Hepatocyte (in vitro differentiated cells): ENCODE results near the gene SAA4.

Experiments used
- EZH2 ChIP-seq: fragments of 200-600 bp; sonication (generic); IDR thresholded peaks from 2 replicates; pipeline ENCODE4 v1.6.1; 2016; ENCODE audit warnings: antibody characterized with exemption, mild to moderate bottlenecking, borderline replicate concordance
- EZH2phosphoT487 ChIP-seq: fragments of 200-600 bp; sonication (generic); IDR thresholded peaks from one replicate; pipeline ENCODE4 v1.6.1; 2018; ENCODE audit warnings: antibody characterized with exemption, mild to moderate bottlenecking, low read depth, moderate library complexity; ENCODE audit not compliant: unreplicated experiment, severe bottlenecking
- TF ChIP-seq, protein P1 (sequence below): fragments of 200-600 bp; sonication (generic); IDR thresholded peaks from 2 replicates; pipeline ENCODE4 v1.5.1; 2016; ENCODE audit warnings: antibody characterized with exemption, mild to moderate bottlenecking; ENCODE audit not compliant: poor library complexity

DNA sequence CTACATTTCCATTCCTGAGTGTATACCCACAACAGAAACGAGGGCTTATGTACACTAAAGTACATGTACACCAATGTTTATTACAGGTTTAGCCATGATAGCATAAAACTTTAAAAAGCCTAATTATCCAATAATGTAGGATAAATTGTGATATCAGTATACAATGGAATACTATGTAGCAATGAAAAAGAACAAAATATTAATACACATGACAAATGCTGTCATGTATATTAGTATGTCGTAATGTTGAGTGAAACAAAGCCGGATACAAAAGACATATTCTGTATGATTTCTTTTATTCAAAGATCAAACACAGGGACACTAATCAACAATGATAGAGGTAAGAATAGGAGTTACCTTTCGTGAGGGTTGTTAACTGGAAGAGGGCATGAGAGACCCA lies 2.7 kb downstream of the SAA4 start:
- TF ChIP-seq EZH2 (no peak), EZH2phosphoT487 (no peak)
- TF ChIP-seq, protein P1, sequence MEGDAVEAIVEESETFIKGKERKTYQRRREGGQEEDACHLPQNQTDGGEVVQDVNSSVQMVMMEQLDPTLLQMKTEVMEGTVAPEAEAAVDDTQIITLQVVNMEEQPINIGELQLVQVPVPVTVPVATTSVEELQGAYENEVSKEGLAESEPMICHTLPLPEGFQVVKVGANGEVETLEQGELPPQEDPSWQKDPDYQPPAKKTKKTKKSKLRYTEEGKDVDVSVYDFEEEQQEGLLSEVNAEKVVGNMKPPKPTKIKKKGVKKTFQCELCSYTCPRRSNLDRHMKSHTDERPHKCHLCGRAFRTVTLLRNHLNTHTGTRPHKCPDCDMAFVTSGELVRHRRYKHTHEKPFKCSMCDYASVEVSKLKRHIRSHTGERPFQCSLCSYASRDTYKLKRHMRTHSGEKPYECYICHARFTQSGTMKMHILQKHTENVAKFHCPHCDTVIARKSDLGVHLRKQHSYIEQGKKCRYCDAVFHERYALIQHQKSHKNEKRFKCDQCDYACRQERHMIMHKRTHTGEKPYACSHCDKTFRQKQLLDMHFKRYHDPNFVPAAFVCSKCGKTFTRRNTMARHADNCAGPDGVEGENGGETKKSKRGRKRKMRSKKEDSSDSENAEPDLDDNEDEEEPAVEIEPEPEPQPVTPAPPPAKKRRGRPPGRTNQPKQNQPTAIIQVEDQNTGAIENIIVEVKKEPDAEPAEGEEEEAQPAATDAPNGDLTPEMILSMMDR, result no peak
